ACHN (cell line): ENCODE results near the gene LATS2.

Experiments used
- DNase-seq: peaks from one replicate; pipeline ENCODE4 v3.0.0-alpha.2; 2015
- in situ Hi-C: cut with HindIII; loops from 2 replicates; pipeline ENCODE4 v1.10.0; 2017; ENCODE audit warnings: low sequenced_read_pairs, low pct_ligation_motif_present, low pct_unique_long_range_greater_than_20kb

LATS2 gene

GRCh38 chr13:21006141-21007005, 55.0 kb downstream of the LATS2 start:
- in situ Hi-C loops = no loop called here
- DNase-seq = no peak

GRCh38 chr13:21005193-21005592, 56.2 kb downstream of the LATS2 start:
- in situ Hi-C loops = no loop called here
- DNase-seq = no peak

GRCh38 chr13:21001471-21001870, 59.9 kb downstream of the LATS2 start:
- in situ Hi-C loops = no loop called here
- DNase-seq = no peak

GRCh38 chr13:21000647-21001046, 60.7 kb downstream of the LATS2 start:
- DNase-seq = no peak
- in situ Hi-C loops = no loop called here

GRCh38 chr13:20998649-20999415, 62.6 kb downstream of the LATS2 start:
- in situ Hi-C loops = no loop called here

GRCh38 chr13:20997301-20998161, 63.9 kb downstream of the LATS2 start:
- DNase-seq = no peak
- in situ Hi-C loops = no loop called here

More at GRCh38 chr13:20998649-20999415, 62.6 kb downstream of the LATS2 start:
- no peak for DNase-seq

- no peak for DNase-seq
- in situ Hi-C loops = no loop called here
These were observed 66.0 kb downstream of the LATS2 start for GRCh38 chr13:20995245-20995838.

- no peak for DNase-seq
- in situ Hi-C loops = no loop called here
These were observed 67.0 kb downstream of the LATS2 start for GRCh38 chr13:20994441-20994821.

GRCh38 chr13:20993661-20994440, 67.5 kb downstream of the LATS2 start:
- no peak for DNase-seq
- in situ Hi-C loops = no loop called here

GRCh38 chr13:20993211-20993610, 68.2 kb downstream of the LATS2 start:
- no peak for DNase-seq
- in situ Hi-C loops = no loop called here

GRCh38 chr13:20991741-20992520, 69.5 kb downstream of the LATS2 start:
- in situ Hi-C loops = no loop called here
- no peak for DNase-seq

- in situ Hi-C loops = no loop called here
- DNase-seq = no peak
These were observed 70.4 kb downstream of the LATS2 start for GRCh38 chr13:20990910-20991525.

- in situ Hi-C loops = no loop called here
- DNase-seq = no peak
These were observed 71.6 kb downstream of the LATS2 start for GRCh38 chr13:20989656-20990321.

GRCh38 chr13:20988909-20989655, 72.3 kb downstream of the LATS2 start:
- in situ Hi-C loops = no loop called here
- DNase-seq = no peak

- in situ Hi-C loops = no loop called here
- no peak for DNase-seq
These were observed 73.1 kb downstream of the LATS2 start for GRCh38 chr13:20988033-20988908.
